ENCODE data around the gene FMNL2.

FMNL2 gene

DNA sequence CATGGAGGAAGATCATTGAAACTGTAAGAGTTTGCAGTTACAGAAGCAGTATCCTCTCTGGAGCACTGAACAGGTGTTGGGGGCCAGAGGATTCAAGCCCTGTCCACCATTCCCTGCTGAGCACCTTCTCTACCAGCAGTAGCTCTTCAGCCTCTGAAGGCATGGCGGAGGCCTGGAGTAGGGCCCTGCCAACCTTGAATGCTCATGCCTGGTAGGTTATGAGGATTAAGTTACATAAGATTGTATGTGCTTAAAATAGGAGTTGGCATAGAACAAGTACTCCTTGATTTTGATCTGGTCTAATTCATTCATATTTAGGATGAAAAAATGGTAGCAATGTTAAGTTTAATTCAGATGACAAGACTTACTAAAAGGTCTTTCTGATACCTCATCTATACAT lies 40.2 kb downstream of the FMNL2 start:
- Histone ChIP-seq H3K9ac (ENCODE audit: insufficient read length) (no peak overlapping the region), H3K36me3 (ENCODE audit: insufficient read depth, low read length) (no peaks in the 10 kb centered on the region), H3K27ac (no peak overlapping the region), H3K9me3 (ENCODE audit: low read depth, low read length) (no peaks in the 10 kb centered on the region), H3K4me3 (no peak overlapping the region)
- DNase-seq (ENCODE audit: low read depth, low spot score) = no peak
- TF ChIP-seq FOXP2 (optimal IDR thresholded peaks at IDR 0.05; ENCODE audit: control extremely low read depth, extremely low read length, insufficient read depth) = no peak
- TF ChIP-seq POLR2AphosphoS5 (IDR thresholded peaks at IDR 0.05; ENCODE audit: borderline replicate concordance, low read depth, low read length) = no peak
- no peak for TF ChIP-seq EZH2 (IDR thresholded peaks at IDR 0.05)

DNA sequence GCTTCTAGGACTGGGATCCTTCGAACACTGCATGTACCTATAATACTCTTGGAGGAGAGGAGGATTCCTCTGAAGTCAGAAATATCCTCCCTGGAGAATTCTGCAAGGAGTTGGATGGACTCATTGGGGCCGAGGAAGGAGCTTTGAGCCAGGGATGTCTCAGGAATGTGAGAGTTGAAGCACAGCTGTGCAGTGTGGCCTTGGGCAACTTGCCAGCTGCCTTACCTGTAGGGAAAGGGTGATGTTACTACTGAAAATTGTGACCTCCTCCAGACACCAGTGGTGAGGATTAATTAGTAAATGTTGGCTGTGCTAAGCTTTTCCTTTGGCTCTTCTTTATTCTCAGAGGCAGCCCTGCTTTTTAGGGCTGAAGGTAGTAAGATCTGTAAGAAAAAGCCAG lies 41.4 kb downstream of the FMNL2 start:
- H3K4me3 ChIP-seq = no peak overlapping the region
- H3K36me3 ChIP-seq (ENCODE audit: insufficient read depth, low read length) = no peaks in the 10 kb centered on the region
- H3K27ac ChIP-seq = no peak overlapping the region
- TF ChIP-seq FOXP2 (optimal IDR thresholded peaks at IDR 0.05; ENCODE audit: control extremely low read depth, extremely low read length, insufficient read depth) (no peak), POLR2AphosphoS5 (IDR thresholded peaks at IDR 0.05; ENCODE audit: borderline replicate concordance, low read depth, low read length) (no peak), EZH2 (IDR thresholded peaks at IDR 0.05) (no peak)
- no peaks in the 10 kb centered on the region for H3K9me3 ChIP-seq (ENCODE audit: low read depth, low read length)
- H3K9ac ChIP-seq (ENCODE audit: insufficient read length) = no peak overlapping the region
- DNase-seq (ENCODE audit: low read depth, low spot score) = no peak

DNA sequence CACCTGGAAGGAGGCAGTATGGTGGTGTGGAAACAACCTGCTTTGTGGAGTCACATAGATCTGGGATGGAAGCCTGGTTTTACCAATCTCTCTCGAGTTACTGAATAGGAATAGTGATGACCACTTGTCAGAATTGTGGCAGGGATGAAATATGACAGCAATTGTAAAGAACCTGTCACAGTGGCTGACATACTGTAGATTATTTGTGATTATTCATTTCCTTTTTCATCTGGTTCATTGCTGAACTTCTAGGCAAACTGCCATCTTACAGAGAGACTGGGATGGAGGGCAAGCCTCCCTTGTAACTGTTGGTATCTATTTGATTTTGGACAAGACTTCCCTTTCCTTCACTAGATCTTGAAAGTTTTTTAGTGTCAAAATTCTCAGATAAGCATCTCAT lies 42.0 kb downstream of the FMNL2 start:
- TF ChIP-seq EZH2 (IDR thresholded peaks at IDR 0.05) (no peak), FOXP2 (optimal IDR thresholded peaks at IDR 0.05; ENCODE audit: control extremely low read depth, extremely low read length, insufficient read depth) (no peak), POLR2AphosphoS5 (IDR thresholded peaks at IDR 0.05; ENCODE audit: borderline replicate concordance, low read depth, low read length) (no peak)
- Histone ChIP-seq H3K27ac (no peak overlapping the region), H3K9ac (ENCODE audit: insufficient read length) (no peak overlapping the region), H3K4me3 (no peak overlapping the region), H3K9me3 (ENCODE audit: low read depth, low read length) (no peaks in the 10 kb centered on the region), H3K36me3 (ENCODE audit: insufficient read depth, low read length) (no peaks in the 10 kb centered on the region)
- no peak for DNase-seq (ENCODE audit: low read depth, low spot score)

DNA sequence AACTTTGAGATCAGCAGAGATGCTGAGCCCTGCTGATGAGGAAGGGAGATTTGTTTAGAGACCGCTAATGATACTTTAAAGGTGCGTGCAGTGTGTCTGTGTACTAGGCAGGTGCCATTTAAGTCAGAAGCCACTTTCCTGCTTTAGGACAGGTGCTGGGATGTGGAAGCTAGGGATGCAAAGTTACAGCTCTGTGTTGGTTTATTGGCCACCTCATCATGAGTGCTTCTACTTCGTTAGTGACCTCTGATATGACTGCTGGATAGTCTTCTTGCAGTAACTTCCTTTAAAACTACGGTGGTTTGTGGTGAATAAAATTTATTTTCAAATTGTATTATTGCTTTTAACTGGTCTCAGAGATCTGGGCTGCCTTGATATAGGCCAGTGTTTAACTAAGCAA lies 44.1 kb downstream of the FMNL2 start:
- no peaks in the 10 kb centered on the region for H3K9me3 ChIP-seq (ENCODE audit: low read depth, low read length)
- TF ChIP-seq EZH2 (IDR thresholded peaks at IDR 0.05) (no peak), POLR2AphosphoS5 (IDR thresholded peaks at IDR 0.05; ENCODE audit: borderline replicate concordance, low read depth, low read length) (no peak), FOXP2 (optimal IDR thresholded peaks at IDR 0.05; ENCODE audit: control extremely low read depth, extremely low read length, insufficient read depth) (no peak)

DNA sequence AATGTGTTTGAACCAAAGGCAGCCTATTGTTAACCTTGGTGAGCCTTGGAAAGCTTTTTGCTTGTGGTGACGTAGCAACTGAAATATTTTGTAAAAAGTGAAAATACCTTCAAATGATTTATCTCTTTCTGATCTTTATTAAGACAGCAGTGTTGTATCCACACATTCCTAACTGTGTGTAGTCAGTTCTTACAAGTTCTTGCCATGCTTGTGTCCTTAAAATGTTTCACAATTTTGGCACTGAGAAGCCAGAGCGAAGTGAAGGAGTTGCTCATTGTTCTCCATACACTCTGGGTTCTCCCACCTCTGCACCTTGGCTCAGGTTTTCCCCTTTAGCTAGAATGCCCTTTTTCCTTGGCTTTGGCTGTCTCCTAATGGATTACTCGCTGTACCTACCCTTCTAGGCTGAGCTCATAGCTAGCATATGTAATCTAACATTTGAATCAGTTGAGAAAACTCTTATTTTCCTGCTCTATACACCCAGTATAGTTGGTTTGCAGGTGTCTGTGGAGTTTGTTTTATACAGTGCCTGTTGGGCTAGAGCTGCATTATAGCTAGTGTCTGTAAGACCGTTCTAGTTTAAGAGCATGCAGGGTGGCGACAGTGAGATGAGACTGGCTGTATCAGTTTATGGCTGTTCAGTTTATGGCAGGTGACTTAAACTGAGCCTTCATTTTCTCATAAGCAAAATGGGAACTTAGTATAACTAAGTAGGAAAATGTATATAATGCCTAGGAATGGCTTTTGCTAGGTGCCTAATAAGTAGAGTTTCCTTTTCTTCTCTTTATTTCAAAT lies 45.5 kb downstream of the FMNL2 start:
- Histone ChIP-seq H3K36me3 (ENCODE audit: insufficient read depth, low read length) (no peaks in the 10 kb centered on the region), H3K9me3 (ENCODE audit: low read depth, low read length) (no peaks in the 10 kb centered on the region), H3K4me3 (no peak overlapping the region), H3K9ac (ENCODE audit: insufficient read length) (no peak overlapping the region), H3K27ac (no peak overlapping the region)
- TF ChIP-seq EZH2 (IDR thresholded peaks at IDR 0.05) = no peak
- TF ChIP-seq FOXP2 (optimal IDR thresholded peaks at IDR 0.05; ENCODE audit: control extremely low read depth, extremely low read length, insufficient read depth) = no peak
- no peak for TF ChIP-seq POLR2AphosphoS5 (IDR thresholded peaks at IDR 0.05; ENCODE audit: borderline replicate concordance, low read depth, low read length)
- DNase-seq (ENCODE audit: low read depth, low spot score) = no peak

More for the DNA sequence above, 44.1 kb downstream of the FMNL2 start:
- H3K27ac ChIP-seq = no peak overlapping the region
- no peak overlapping the region for H3K4me3 ChIP-seq
- H3K9ac ChIP-seq (ENCODE audit: insufficient read length) = no peak overlapping the region
- DNase-seq (ENCODE audit: low read depth, low spot score) = no peak
- no peaks in the 10 kb centered on the region for H3K36me3 ChIP-seq (ENCODE audit: insufficient read depth, low read length)

DNA sequence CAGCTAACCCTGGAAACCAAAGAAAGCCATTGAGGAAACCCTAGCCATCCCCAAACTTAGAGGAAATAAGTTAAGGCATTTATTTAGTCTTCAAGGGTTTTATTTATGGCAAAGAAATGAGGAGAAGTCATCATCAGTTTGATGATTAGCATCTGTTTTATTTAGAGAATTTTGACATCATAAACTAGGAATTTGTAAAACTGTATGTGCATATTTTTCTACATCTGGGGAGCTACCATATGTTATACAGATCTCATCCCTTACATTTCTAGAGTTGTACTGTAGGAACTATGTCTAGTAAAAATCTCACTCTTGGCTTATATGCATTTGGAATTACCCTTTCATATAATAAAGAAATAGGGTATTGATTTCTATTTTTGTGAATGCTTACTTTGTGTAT lies 48.7 kb downstream of the FMNL2 start:
- no peak for DNase-seq (ENCODE audit: low read depth, low spot score)
- TF ChIP-seq POLR2AphosphoS5 (IDR thresholded peaks at IDR 0.05; ENCODE audit: borderline replicate concordance, low read depth, low read length) (no peak), FOXP2 (optimal IDR thresholded peaks at IDR 0.05; ENCODE audit: control extremely low read depth, extremely low read length, insufficient read depth) (no peak), EZH2 (IDR thresholded peaks at IDR 0.05) (no peak)
- H3K9ac ChIP-seq (ENCODE audit: insufficient read length) = no peak overlapping the region
- no peak overlapping the region for H3K27ac ChIP-seq
- no peaks in the 10 kb centered on the region for H3K36me3 ChIP-seq (ENCODE audit: insufficient read depth, low read length)
- H3K4me3 ChIP-seq = no peak overlapping the region
- no peaks in the 10 kb centered on the region for H3K9me3 ChIP-seq (ENCODE audit: low read depth, low read length)

DNA sequence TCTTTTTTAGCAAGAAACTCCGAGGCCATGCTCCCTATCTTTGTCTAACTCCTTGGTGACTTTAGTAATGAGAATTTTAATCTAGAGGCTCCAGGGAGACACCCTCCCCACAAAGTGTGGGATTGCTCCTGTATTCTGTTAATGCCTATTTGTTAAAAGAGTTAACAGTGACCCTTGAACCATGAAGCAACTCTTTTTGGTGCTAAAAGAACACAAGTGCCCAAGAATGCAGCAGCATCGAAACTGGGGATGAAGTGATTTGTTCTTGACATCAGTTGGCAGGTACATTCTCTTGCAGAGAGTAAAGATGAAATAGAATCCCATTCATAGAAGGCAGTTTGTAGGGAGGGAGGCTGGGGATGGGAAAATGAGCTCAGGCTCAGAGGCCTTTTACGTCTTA lies 50.0 kb downstream of the FMNL2 start:
- no peak for DNase-seq (ENCODE audit: low read depth, low spot score)
- Histone ChIP-seq H3K36me3 (ENCODE audit: insufficient read depth, low read length) (no peaks in the 10 kb centered on the region), H3K4me3 (no peak overlapping the region), H3K9me3 (ENCODE audit: low read depth, low read length) (no peaks in the 10 kb centered on the region), H3K27ac (no peak overlapping the region), H3K9ac (ENCODE audit: insufficient read length) (no peak overlapping the region)
- TF ChIP-seq POLR2AphosphoS5 (IDR thresholded peaks at IDR 0.05; ENCODE audit: borderline replicate concordance, low read depth, low read length) = no peak
- no peak for TF ChIP-seq FOXP2 (optimal IDR thresholded peaks at IDR 0.05; ENCODE audit: control extremely low read depth, extremely low read length, insufficient read depth)
- TF ChIP-seq EZH2 (IDR thresholded peaks at IDR 0.05) = no peak

DNA sequence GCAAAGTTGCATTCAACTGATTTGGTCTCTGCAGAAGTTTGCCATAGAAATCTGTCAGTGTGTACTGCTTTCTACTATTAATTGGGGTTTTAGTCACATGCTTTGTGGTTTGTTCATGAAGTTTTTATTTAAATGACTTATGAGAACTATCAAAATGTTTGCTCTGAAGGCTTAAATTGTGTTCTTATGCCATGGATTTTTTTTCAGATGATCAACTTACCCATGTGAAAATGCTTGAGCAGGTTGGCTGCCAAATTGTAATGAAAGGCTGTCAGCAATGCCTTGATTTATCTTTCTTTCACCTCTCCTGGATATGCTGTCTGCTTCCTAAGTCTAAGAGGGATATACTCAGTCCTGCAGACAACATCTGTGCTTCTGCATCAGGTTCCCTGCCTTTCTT lies 50.7 kb downstream of the FMNL2 start:
- no peak for DNase-seq (ENCODE audit: low read depth, low spot score)

More for the DNA sequence above, 50.7 kb downstream of the FMNL2 start:
- no peaks in the 10 kb centered on the region for H3K36me3 ChIP-seq (ENCODE audit: insufficient read depth, low read length)
- no peaks in the 10 kb centered on the region for H3K9me3 ChIP-seq (ENCODE audit: low read depth, low read length)
- TF ChIP-seq EZH2 (IDR thresholded peaks at IDR 0.05) (no peak), POLR2AphosphoS5 (IDR thresholded peaks at IDR 0.05; ENCODE audit: borderline replicate concordance, low read depth, low read length) (no peak), FOXP2 (optimal IDR thresholded peaks at IDR 0.05; ENCODE audit: control extremely low read depth, extremely low read length, insufficient read depth) (no peak)
- H3K9ac ChIP-seq (ENCODE audit: insufficient read length) = no peak overlapping the region
- no peak overlapping the region for H3K4me3 ChIP-seq
- H3K27ac ChIP-seq = no peak overlapping the region
